ENCODE results near the gene TULP4. TPM values are rescaled to one million over a fixed set of nuclear protein-coding genes. Genes with fewer than 3 reads are reported as not detected.
A peak's percentile ranks its signal among the peaks of the same experiment; 100 is the strongest.
"Not testable (repeated sequence)": the region's sequence is repeated elsewhere in the genome, so short reads cannot be mapped to it uniquely, and the experiment has no call there.

The TULP4 gene
- polyA plus RNA-seq, 2 of the 4 experiments (the other 2 are of a cell fraction), result 5.0 to 10.6 TPM

GRCh38 chr6:158474961-158475343 lies 162.7 kb downstream of the TULP4 start:
- DNase-seq (ENCODE audit: low read depth in 1 of 2, low spot score in 1 of 2), result peak; percentile 25 to 40
- FAIRE-seq, result no peak
- TF ChIP-seq CEBPB (IDR thresholded peaks at IDR 0.05) (peak in 1 of 2 experiments; percentile 71; a peak in 2 of 4 replicates), HDAC2 (IDR thresholded peaks at IDR 0.05) (no peak), HMGXB4 (CRISPR knock-in tag; IDR thresholded peaks at IDR 0.05; ENCODE audit: borderline replicate concordance) (no peak), MAX (IDR thresholded peaks at IDR 0.05) (peak; percentile 37; the same call in 1 of the 2 replicates), JUN (IDR thresholded peaks at IDR 0.05) (no peak), MAZ (IDR thresholded peaks at IDR 0.05; ENCODE audit: borderline replicate concordance, low read depth, low read length) (no peak)
- ChIA-PET POLR2A (no interaction called here), CTCF (interaction anchor here (0.6 kb wide), 1 partner anchor 261 kb away, joined by 5 read pairs; no protein-coding TSS in a partner anchor)
- peak; percentile 76 to 84 for ATAC-seq
- Histone ChIP-seq H3K4me2 (peak overlapping the region; percentile 78), H3K4me3 (no peak overlapping the region; the same call in 2 of the 3 replicates), H3K4me1 (peaks cover 27% of the 10 kb centered on the region), H3K9me3 (no peaks in the 10 kb centered on the region), H3K27ac (peak overlapping the region; percentile 69 to 84)
- WGBS (ENCODE audit: missing lambda C conversion rate), result 10% methylated on average over 3 of the region's 5 CpGs

GRCh38 chr6:158475344-158476302 lies 163.4 kb downstream of the TULP4 start:
- TF ChIP-seq FOSL2 (IDR thresholded peaks at IDR 0.05) (no peak), FOSL2 (CRISPR knock-in tag; IDR thresholded peaks at IDR 0.05) (peak; percentile 41; the same call in 1 of the 2 replicates), RARB (CRISPR knock-in tag; IDR thresholded peaks at IDR 0.05) (no peak)
- CTCF ChIA-PET, result interaction anchor here (0.6 kb wide), 1 partner anchor 262 kb away, joined by 5 read pairs; no protein-coding TSS in a partner anchor
- Histone ChIP-seq H3K27ac (peak overlapping the region; percentile 69 to 84), H3K4me1 (peaks cover 27% of the 10 kb centered on the region), H3K4me2 (peak overlapping the region; percentile 78), H3K9me3 (no peaks in the 10 kb centered on the region), H3K4me3 (no peak overlapping the region; the same call in 2 of the 3 replicates)
- FAIRE-seq, result no peak
- POLR2A ChIA-PET, result interaction anchor here (0.6 kb wide), 1 partner anchor 231 kb away, joined by 3 read pairs; no protein-coding TSS in a partner anchor
- ATAC-seq, result peak; percentile 74 to 88; a peak in 5 of 6 replicates
- 42% methylated on average over 15 of the region's 15 CpGs for WGBS (ENCODE audit: missing lambda C conversion rate)
- peak; percentile 45 to 47 for DNase-seq (ENCODE audit: low read depth in 1 of 2, low spot score in 1 of 2)

- POLR2A ChIA-PET, result no interaction called here
- peak overlapping the region; percentile 7 to 54; a peak in 3 of 6 replicates for H3K27ac ChIP-seq
- TF ChIP-seq PBX3 (IDR thresholded peaks at IDR 0.05) (no peak), BCL3 (IDR thresholded peaks at IDR 0.05) (no peak), CEBPB (IDR thresholded peaks at IDR 0.05) (no peak), FOSL2 (IDR thresholded peaks at IDR 0.05) (no peak), FOSL2 (CRISPR knock-in tag; IDR thresholded peaks at IDR 0.05) (no peak), HES2 (IDR thresholded peaks at IDR 0.05) (no peak), USF2 (IDR thresholded peaks at IDR 0.05) (no peak), KDM5A (IDR thresholded peaks at IDR 0.05) (no peak)
- H3K4me3 ChIP-seq, result no peak overlapping the region
- CTCF ChIA-PET, result no interaction called here
- FAIRE-seq, result no peak
- no peak for DNase-seq (ENCODE audit: low read depth in 1 of 2, low spot score in 1 of 2)
- H3K4me2 ChIP-seq, result peak overlapping the region; percentile 78
- peaks cover 34% of the 10 kb centered on the region for H3K4me1 ChIP-seq
- no peaks in the 10 kb centered on the region for H3K9me3 ChIP-seq
- no peak for ATAC-seq
- WGBS (ENCODE audit: missing lambda C conversion rate), result 90% methylated on average over 12 of the region's 12 CpGs
Measured at GRCh38 chr6:158476389-158476788, 164.1 kb downstream of the TULP4 start.

- WGBS (ENCODE audit: missing lambda C conversion rate), result 91% methylated on average over 4 of the region's 4 CpGs
- CTCF ChIA-PET, result interaction anchor here (0.8 kb wide), 1 partner anchor 257 kb away, joined by 3 read pairs; no protein-coding TSS in a partner anchor
- POLR2A ChIA-PET; FAIRE-seq; H3K27ac ChIP-seq; H3K9me3 ChIP-seq; DNase-seq (ENCODE audit: low read depth in 1 of 2, low spot score in 1 of 2); ATAC-seq; H3K4me2 ChIP-seq; H3K4me3 ChIP-seq: not testable (repeated sequence)
- peaks cover 46% of the 10 kb centered on the region for H3K4me1 ChIP-seq
Measured at GRCh38 chr6:158477722-158478121, 165.5 kb downstream of the TULP4 start.
